Transverse colon (tissue), 4 donors: Measurements from ENCODE around the gene CPEB4. TPM values are rescaled to one million over a fixed set of nuclear protein-coding genes. Genes with fewer than 3 reads are reported as not detected.

Experiments
- DNase-seq: peaks from one replicate; pipeline ENCODE4 v3.0.0-alpha.2; 2019
- H3K27ac ChIP-seq, 4 donors: fragments of 200-600 bp; sonication (generic); 2 replicates each; pipeline ENCODE4 v1.5.1; 2016 to 2018; ENCODE audit warnings: inconsistent platforms in 4 of 4
- H3K27me3 ChIP-seq: fragments of 200-600 bp; sonication (generic); 2 replicates; pipeline ENCODE4 v1.5.1; 2017; ENCODE audit warnings: inconsistent platforms
- H3K36me3 ChIP-seq, 4 donors: fragments of 200-600 bp; sonication (generic); 2 replicates each; pipeline ENCODE4 v1.5.1; 2017 to 2019; ENCODE audit warnings: inconsistent platforms in 4 of 4
- H3K4me1 ChIP-seq, 4 donors: fragments of 200-600 bp; sonication (generic); 2 replicates each; pipeline ENCODE4 v1.5.1; 2017 to 2020; ENCODE audit warnings: inconsistent platforms in 4 of 4
- H3K4me3 ChIP-seq, 4 donors: fragments of 200-600 bp; sonication (generic); 1 replicate in 1 of 4; 2 replicates in 3 of 4; pipeline versions ENCODE4 v1.5.1 to v1.6.1; 2017 to 2019; ENCODE audit warnings: inconsistent platforms in 4 of 4
- H3K9me3 ChIP-seq, 2 donors: fragments of 200-600 bp; sonication (generic); 2 replicates each; pipeline ENCODE4 v1.5.1; 2017 to 2019; ENCODE audit warnings: inconsistent platforms in 2 of 2
- CTCF ChIP-seq, 5 experiments: fragments of 200-600 bp in 3 of 5; fragments of 450-650 bp in 2 of 5; sonication (generic) in 3 of 5; IDR thresholded peaks; 1 replicate in 2 of 5; 2 replicates in 3 of 5; pipeline ENCODE4 v1.5.1; 2016 to 2017; ENCODE audit warnings: antibody characterized with exemption in 5 of 5, inconsistent platforms in 3 of 5, mild to moderate bottlenecking in 2 of 5, moderate library complexity in 1 of 5
- EP300 ChIP-seq: sonication (generic); formaldehyde crosslinking; IDR thresholded peaks from one replicate; pipeline ENCODE4 v1.6.1; 2017; ENCODE audit warnings: antibody characterized with exemption, low read depth
- POLR2A ChIP-seq: fragments of 450-650 bp; IDR thresholded peaks from one replicate; pipeline ENCODE4 v1.6.1; 2016; ENCODE audit warnings: antibody characterized with exemption, mild to moderate bottlenecking, moderate library complexity
- POLR2AphosphoS5 ChIP-seq, 3 donors: sonication (generic); formaldehyde crosslinking; IDR thresholded peaks; one replicate each; pipeline ENCODE4 v1.6.1; 2016; ENCODE audit warnings: antibody characterized with exemption in 3 of 3
- WGBS, 2 donors: methylation state at CpG; one replicate each; pipeline ENCODE4 v1.1.5; 2018; ENCODE audit warnings: low coverage in 1 of 2; 5-methylcytosine and 5-hydroxymethylcytosine counted together
- in situ Hi-C, 4 donors: fragments of 200-750 bp; cut with MboI; loops; one replicate each; pipeline versions ENCODE4 v1.15.0 to v1.15.1; 2017; ENCODE audit warnings: low sequenced_read_pairs in 3 of 4, low pct_ligation_motif_present in 1 of 4, low pct_unique_long_range_greater_than_20kb in 1 of 4
- intact Hi-C: fragments of 100-400 bp; cut with DNase I; formaldehyde crosslinking; loops from one replicate; pipeline ENCODE4 v1.15.1; 2023; ENCODE audit warnings: low total_unique reads
- total RNA-seq, 4 donors: library from RNA; depleted of rRNA; stranded (reverse); fragments of >200 nt; gene quantifications; one replicate each; pipeline ENCODE4 v1.1.0, GENCODE V29; 2016

CPEB4 gene
- total RNA-seq, 4 donors from 2014 or later: 23.6 to 67.7 (median 36.5) TPM

- Histone ChIP-seq H3K27me3 (no peaks in the 10 kb centered on the region), H3K36me3 (no peaks in the 10 kb centered on the region), H3K4me1 (peaks cover 4 to 10% (median 5%) of the 10 kb centered on the region in 4 donors), H3K9me3 (no peaks in the 10 kb centered on the region), H3K27ac (peak overlapping the region in 1 of 4 donors; percentile 19), H3K4me3 (peak overlapping the region; percentile 10 to 48 (median 26))
- WGBS, 2 donors: 0 to 8% methylated on average over 6 to 30 of the region's 30 CpGs
- TF ChIP-seq CTCF (IDR thresholded peaks at IDR 0.05): peak; percentile 88 to 95 (median 89)
- no peak for TF ChIP-seq POLR2A
- TF ChIP-seq POLR2AphosphoS5 (IDR thresholded peaks at IDR 0.05): no peak
- TF ChIP-seq EP300: no peak
- peak; percentile 86 for DNase-seq
- intact Hi-C loops: loop anchor here (1.0 to 5.0 kb wide), 2 partner anchors 86 to 352 kb away; partner anchors contain the start of gene CPEB4
- in situ Hi-C loops: loop anchor here in 3 of 4 donors (5.0 to 25.0 kb wide), 3 partner anchors 356 to 686 kb away; partner anchors contain the start of gene BOD1 (in 2 of the 3)
Measured at GRCh38 chr5:173972925-173973615, 84.9 kb downstream of the CPEB4 start.

- TF ChIP-seq EP300 (no peak), POLR2A (no peak), POLR2AphosphoS5 (IDR thresholded peaks at IDR 0.05) (no peak), CTCF (IDR thresholded peaks at IDR 0.05) (no peak)
- H3K27ac ChIP-seq: no peak overlapping the region
- WGBS, 2 donors: 13% methylated on average over 12 of the region's 13 CpGs; no CpG with 5 or more reads in 1 of the 2 donors
- H3K36me3 ChIP-seq: no peaks in the 10 kb centered on the region
- DNase-seq: peak; percentile 31
- H3K9me3 ChIP-seq: no peaks in the 10 kb centered on the region
- H3K4me3 ChIP-seq: peak overlapping the region in 3 of 4 donors; percentile 17 to 48 (median 35)
- in situ Hi-C loops: loop anchor here in 3 of 4 donors (5.0 to 25.0 kb wide), 3 partner anchors 356 to 686 kb away; partner anchors contain the start of gene BOD1 (in 2 of the 3)
- intact Hi-C loops: loop anchor here (5.0 kb wide), 1 partner anchor 86 kb away; the partner anchor contains the start of gene CPEB4
- peaks cover 4 to 10% (median 5%) of the 10 kb centered on the region in 4 donors for H3K4me1 ChIP-seq
- H3K27me3 ChIP-seq: no peaks in the 10 kb centered on the region
Measured at GRCh38 chr5:173973616-173973969, 85.4 kb downstream of the CPEB4 start.

GRCh38 chr5:173974688-173975239 is 86.6 kb downstream of the CPEB4 start:
- WGBS, 2 donors: 71 to 78% methylated on average over 4 to 5 of the region's 5 CpGs
- Histone ChIP-seq H3K27ac (no peak overlapping the region), H3K9me3 (no peaks in the 10 kb centered on the region), H3K36me3 (no peaks in the 10 kb centered on the region), H3K4me1 (peaks cover 4 to 10% (median 5%) of the 10 kb centered on the region in 4 donors), H3K27me3 (no peaks in the 10 kb centered on the region), H3K4me3 (no peak overlapping the region)
- no peak for DNase-seq
- TF ChIP-seq POLR2A (no peak), POLR2AphosphoS5 (IDR thresholded peaks at IDR 0.05) (no peak), EP300 (no peak), CTCF (IDR thresholded peaks at IDR 0.05) (no peak)
- in situ Hi-C loops (loop anchor here (5.0 to 25.0 kb wide), 3 partner anchors 357 to 687 kb away; partner anchors contain the start of gene BOD1 (in 3 of the 4)), intact Hi-C loops (loop anchor here (5.0 kb wide), 1 partner anchor 87 kb away; the partner anchor contains the start of gene CPEB4)

- no peaks in the 10 kb centered on the region for H3K36me3 ChIP-seq
- no peak overlapping the region for H3K27ac ChIP-seq
- WGBS, 2 donors: 60% methylated on average over 5 of the region's 5 CpGs; no CpG with 5 or more reads in 1 of the 2 donors
- in situ Hi-C loops (no loop called here), intact Hi-C loops (loop anchor here (5.0 kb wide), 1 partner anchor 1596 kb away; no protein-coding TSS in a partner anchor)
- no peaks in the 10 kb centered on the region for H3K4me1 ChIP-seq
- no peak overlapping the region for H3K4me3 ChIP-seq
- H3K9me3 ChIP-seq: no peaks in the 10 kb centered on the region
- no peak for TF ChIP-seq POLR2AphosphoS5 (IDR thresholded peaks at IDR 0.05)
- no peak for DNase-seq
- H3K27me3 ChIP-seq: peaks cover 13% of the 10 kb centered on the region
Measured at GRCh38 chr5:173981185-173981761, 93.1 kb downstream of the CPEB4 start.
